Measurements from ENCODE around the gene OCA2. TPM values are rescaled to one million over a fixed set of nuclear protein-coding genes. Genes with fewer than 3 reads are reported as not detected.

The OCA2 gene
- total RNA-seq, 2 donors from 2014 or later = 0.31 TPM; not detected in 1

DNA sequence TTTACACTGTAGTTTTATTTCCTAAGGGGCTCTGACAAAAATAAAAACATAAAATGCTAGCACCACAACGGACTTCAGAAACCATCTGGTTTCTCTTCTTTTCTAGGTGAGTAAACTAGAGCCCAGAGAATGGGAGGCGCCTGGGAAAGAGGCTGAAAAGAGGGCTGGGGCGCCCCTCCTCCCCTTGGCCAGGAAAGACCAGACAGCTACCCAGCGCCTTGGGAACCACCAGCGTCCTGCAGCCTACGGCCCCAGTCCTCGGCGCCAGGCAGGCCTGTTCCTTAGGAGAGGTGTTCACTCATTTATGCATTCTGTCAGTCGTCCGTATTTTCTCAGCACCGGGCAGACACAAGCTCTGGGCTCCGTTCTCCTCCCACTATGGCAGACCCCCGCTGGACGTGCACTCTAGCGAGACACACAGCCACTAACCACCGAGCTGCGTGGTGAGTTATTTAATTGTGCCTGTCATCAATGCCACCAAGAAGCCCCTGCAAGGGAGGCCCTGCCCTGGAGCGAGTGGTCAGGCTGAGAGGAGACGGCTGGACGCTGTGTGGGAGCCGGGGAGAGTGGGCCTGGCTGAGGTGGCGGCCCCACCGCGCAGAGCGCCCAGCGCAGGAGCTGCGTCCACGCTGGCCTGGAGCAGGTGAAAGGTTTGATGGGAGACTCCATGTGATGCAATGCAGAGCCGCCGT lies 294.4 kb downstream of the OCA2 start:
- no peaks in the 10 kb centered on the region for H3K4me1 ChIP-seq
- H3K27ac ChIP-seq = no peak overlapping the region
- H3K27me3 ChIP-seq = no peaks in the 10 kb centered on the region
- no peaks in the 10 kb centered on the region for H3K9me3 ChIP-seq
- H3K4me3 ChIP-seq = no peak overlapping the region
- no peak for DNase-seq (ENCODE audit: low spot score)
- TF ChIP-seq, protein P1, sequence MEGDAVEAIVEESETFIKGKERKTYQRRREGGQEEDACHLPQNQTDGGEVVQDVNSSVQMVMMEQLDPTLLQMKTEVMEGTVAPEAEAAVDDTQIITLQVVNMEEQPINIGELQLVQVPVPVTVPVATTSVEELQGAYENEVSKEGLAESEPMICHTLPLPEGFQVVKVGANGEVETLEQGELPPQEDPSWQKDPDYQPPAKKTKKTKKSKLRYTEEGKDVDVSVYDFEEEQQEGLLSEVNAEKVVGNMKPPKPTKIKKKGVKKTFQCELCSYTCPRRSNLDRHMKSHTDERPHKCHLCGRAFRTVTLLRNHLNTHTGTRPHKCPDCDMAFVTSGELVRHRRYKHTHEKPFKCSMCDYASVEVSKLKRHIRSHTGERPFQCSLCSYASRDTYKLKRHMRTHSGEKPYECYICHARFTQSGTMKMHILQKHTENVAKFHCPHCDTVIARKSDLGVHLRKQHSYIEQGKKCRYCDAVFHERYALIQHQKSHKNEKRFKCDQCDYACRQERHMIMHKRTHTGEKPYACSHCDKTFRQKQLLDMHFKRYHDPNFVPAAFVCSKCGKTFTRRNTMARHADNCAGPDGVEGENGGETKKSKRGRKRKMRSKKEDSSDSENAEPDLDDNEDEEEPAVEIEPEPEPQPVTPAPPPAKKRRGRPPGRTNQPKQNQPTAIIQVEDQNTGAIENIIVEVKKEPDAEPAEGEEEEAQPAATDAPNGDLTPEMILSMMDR (IDR thresholded peaks at IDR 0.05) = no peak
- H3K36me3 ChIP-seq = no peaks in the 10 kb centered on the region

DNA sequence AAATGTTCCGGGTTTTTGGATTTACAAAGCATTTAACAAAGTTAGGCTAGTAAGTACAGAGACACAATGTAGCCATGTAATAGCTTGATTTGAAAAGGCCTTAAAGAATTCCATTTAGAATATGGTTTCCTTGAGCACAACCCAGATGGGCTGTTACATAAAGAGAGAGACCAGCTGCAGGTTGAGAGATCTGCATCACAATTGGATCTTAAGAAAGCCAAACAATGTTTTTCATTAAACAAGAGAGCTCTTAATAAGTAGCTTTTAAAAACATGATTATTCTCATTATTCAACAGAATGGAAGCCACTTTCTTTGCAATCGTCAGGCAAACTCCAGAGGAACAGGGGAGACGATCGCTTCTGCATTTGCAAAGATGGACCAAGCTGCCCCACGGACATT lies 300.3 kb downstream of the OCA2 start:
- TF ChIP-seq, protein P1 (IDR thresholded peaks at IDR 0.05) = no peak
- DNase-seq (ENCODE audit: low spot score) = no peak
- Histone ChIP-seq H3K27me3 (no peaks in the 10 kb centered on the region), H3K27ac (no peak overlapping the region), H3K4me3 (no peak overlapping the region), H3K9me3 (no peaks in the 10 kb centered on the region), H3K36me3 (no peaks in the 10 kb centered on the region), H3K4me1 (no peaks in the 10 kb centered on the region)

- Histone ChIP-seq H3K4me3 (no peak overlapping the region), H3K9me3 (no peaks in the 10 kb centered on the region), H3K27ac (no peak overlapping the region), H3K36me3 (no peaks in the 10 kb centered on the region), H3K27me3 (no peaks in the 10 kb centered on the region), H3K4me1 (no peaks in the 10 kb centered on the region)
- TF ChIP-seq, protein P1 (IDR thresholded peaks at IDR 0.05) = no peak
- no peak for DNase-seq (ENCODE audit: low spot score)
Measured at GRCh38 chr15:27797765-27798164, 301.4 kb downstream of the OCA2 start.

DNA sequence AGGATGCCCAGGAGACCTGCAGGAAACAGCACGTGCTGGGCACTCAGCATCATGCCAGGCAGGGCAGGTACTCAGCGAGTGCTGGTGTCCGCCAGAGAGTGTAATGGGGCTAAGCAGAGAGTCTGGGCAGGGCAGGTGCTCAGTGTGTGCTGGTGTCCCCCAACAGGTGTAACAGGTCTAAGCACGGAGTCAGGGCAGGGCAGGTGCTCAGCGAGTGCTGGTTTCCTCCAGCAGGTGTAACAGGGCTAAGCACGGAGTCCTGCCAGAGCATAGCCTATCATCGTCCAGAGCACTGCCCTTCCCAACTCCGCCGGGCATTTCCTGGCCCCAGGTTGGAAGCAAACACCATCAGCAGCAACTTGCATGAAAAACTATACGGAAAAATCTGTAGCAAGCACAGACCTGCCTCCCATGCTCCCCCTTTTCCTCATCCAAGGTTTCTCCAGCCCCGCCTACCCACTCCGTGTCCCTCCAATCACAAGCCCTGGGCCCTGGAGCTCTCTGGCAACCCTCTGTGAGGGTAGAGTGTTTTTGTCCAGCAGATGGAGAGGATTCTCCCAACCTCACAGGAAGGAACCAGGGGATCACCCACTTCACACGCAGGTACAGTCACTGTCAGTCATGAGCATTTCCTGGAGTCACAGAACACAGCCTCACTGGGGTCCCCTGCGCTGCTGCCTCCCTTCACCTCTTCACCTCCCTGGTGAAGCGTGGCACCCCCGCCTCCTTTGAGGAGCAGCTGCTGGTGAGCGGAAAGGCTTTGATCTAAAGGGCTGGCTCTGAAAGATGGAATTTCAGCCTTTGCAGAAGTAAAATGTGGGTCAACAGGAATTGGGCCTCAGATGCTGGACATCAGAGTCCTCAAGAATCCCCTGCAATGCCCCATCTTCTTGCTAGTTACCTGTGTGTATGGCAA lies 302.5 kb downstream of the OCA2 start:
- no peak for DNase-seq (ENCODE audit: low spot score)
- Histone ChIP-seq H3K9me3 (no peaks in the 10 kb centered on the region), H3K4me3 (no peak overlapping the region), H3K27ac (no peak overlapping the region), H3K4me1 (no peaks in the 10 kb centered on the region), H3K27me3 (no peaks in the 10 kb centered on the region), H3K36me3 (no peaks in the 10 kb centered on the region)
- TF ChIP-seq, protein P1 (IDR thresholded peaks at IDR 0.05) = no peak

GRCh38 chr15:27792756-27793264 lies 306.3 kb downstream of the OCA2 start:
- DNase-seq (ENCODE audit: low spot score) = no peak
- TF ChIP-seq, protein P1 (IDR thresholded peaks at IDR 0.05) = no peak
- Histone ChIP-seq H3K4me1 (no peaks in the 10 kb centered on the region), H3K36me3 (no peaks in the 10 kb centered on the region), H3K4me3 (no peak overlapping the region), H3K27me3 (no peaks in the 10 kb centered on the region), H3K27ac (no peak overlapping the region), H3K9me3 (no peaks in the 10 kb centered on the region)

Measured in right atrium auricular region (tissue), 2 donors.